Naive thymus-derived CD4-positive, alpha-beta T cell (primary cell): ENCODE results near the gene CRHR1. TPM values are rescaled to one million over a fixed set of nuclear protein-coding genes. Genes with fewer than 3 reads are reported as not detected.

Source experiments
- ATAC-seq: fragments of 150-1000 bp; cut with Tn5 transposase; 2 replicates; pipeline ENCODE4 v1.10.0; 2021; ENCODE audit warnings: mild to moderate bottlenecking, moderate library complexity
- CTCF ChIA-PET: fragments of 350-600 bp; sonication (Branson Sonifier 250); formaldehyde crosslinking; loops from one replicate; lab custom pipeline; 2021; ENCODE audit warnings: antibody characterized with exemption; lab: Charles Lee
- POLR2A ChIA-PET: fragments of 350-600 bp; sonication (Branson Sonifier 250); formaldehyde crosslinking; loops from one replicate; lab custom pipeline; 2021; ENCODE audit warnings: antibody characterized with exemption, inconsistent platforms; lab: Charles Lee
- DNase-seq, 9 donors: peaks; one replicate each; pipeline versions ENCODE4 v3.0.0 to v3.0.0-alpha.2; 2020 to 2022; ENCODE audit warnings: mixed read lengths in 1 of 9
- H3K27ac ChIP-seq: one replicate; pipeline ENCODE4 v1.7.0; 2013; ENCODE audit warnings: mild to moderate bottlenecking, low read depth, low read length, moderate library complexity
- H3K27me3 ChIP-seq, 2 donors: one replicate each; pipeline ENCODE4 v1.7.0; 2013; ENCODE audit warnings: low read length in 2 of 2, mild to moderate bottlenecking in 2 of 2, moderate library complexity in 2 of 2; ENCODE audit not compliant: control insufficient read depth in 2 of 2, insufficient read depth in 2 of 2
- H3K36me3 ChIP-seq, 3 experiments: 1 replicate in 2 of 3; 2 replicates in 1 of 3; pipeline ENCODE4 v1.7.0; 2013; ENCODE audit warnings: low read length in 3 of 3, mild to moderate bottlenecking in 3 of 3, moderate library complexity in 1 of 3; ENCODE audit not compliant: insufficient read depth in 3 of 3, control insufficient read depth in 2 of 3
- H3K4me1 ChIP-seq, 2 donors: one replicate each; pipeline ENCODE4 v1.7.0; 2013; ENCODE audit warnings: low read length in 2 of 2, mild to moderate bottlenecking in 2 of 2, moderate library complexity in 1 of 2; ENCODE audit not compliant: control insufficient read depth in 2 of 2, insufficient read depth in 2 of 2
- H3K4me3 ChIP-seq: 2 replicates; pipeline ENCODE4 v1.7.0; 2013; ENCODE audit warnings: mild to moderate bottlenecking, low read length
- H3K9me3 ChIP-seq, 3 experiments: 1 replicate in 2 of 3; 2 replicates in 1 of 3; pipeline ENCODE4 v1.7.0; 2013; ENCODE audit warnings: low read length in 3 of 3; ENCODE audit not compliant: control insufficient read depth in 2 of 3
- H3K27ac Mint-ChIP-seq, 9 donors: one replicate each; pipeline ENCODE4 v1.8.0; 2020 to 2022; ENCODE audit warnings: mixed read lengths in 9 of 9, mild to moderate bottlenecking in 8 of 9, moderate library complexity in 5 of 9, inconsistent platforms in 2 of 9
- H3K27me3 Mint-ChIP-seq, 5 donors: one replicate each; pipeline ENCODE4 v1.8.0; 2021 to 2022; ENCODE audit warnings: mixed read lengths in 5 of 5, mild to moderate bottlenecking in 1 of 5
- H3K36me3 Mint-ChIP-seq, 5 donors: one replicate each; pipeline ENCODE4 v1.8.0; 2020 to 2022; ENCODE audit warnings: mixed read lengths in 5 of 5, mild to moderate bottlenecking in 3 of 5, inconsistent platforms in 1 of 5
- H3K4me1 Mint-ChIP-seq, 7 donors: one replicate each; pipeline ENCODE4 v1.8.0; 2020 to 2022; ENCODE audit warnings: mixed read lengths in 7 of 7, mild to moderate bottlenecking in 3 of 7, inconsistent platforms in 1 of 7
- H3K4me3 Mint-ChIP-seq, 10 donors: one replicate each; pipeline ENCODE4 v1.8.0; 2020 to 2022; ENCODE audit warnings: mild to moderate bottlenecking in 10 of 10, mixed read lengths in 10 of 10, moderate library complexity in 6 of 10, inconsistent platforms in 2 of 10
- H3K9me3 Mint-ChIP-seq, 11 donors: one replicate each; pipeline ENCODE4 v1.8.0; 2020 to 2022; ENCODE audit warnings: mixed read lengths in 11 of 11, mild to moderate bottlenecking in 4 of 11, inconsistent platforms in 1 of 11, moderate library complexity in 1 of 11
- intact Hi-C, 2 donors: fragments of 100-400 bp; cut with micrococcal nuclease; formaldehyde crosslinking; loops; one replicate each; pipeline ENCODE4 v1.15.1; 2023
- polyA plus RNA-seq, 2 donors: library from polyadenylated mRNA; unstranded; fragments of 300-500 nt; fragmentation: Illumina TruSeq; gene quantifications; one replicate each; pipeline ENCODE4 v1.2.3, GENCODE V29; 2021
- total RNA-seq, 6 experiments: library from RNA in 5 of 6; stranded (reverse) in 5 of 6; gene quantifications; 1 replicate in 5 of 6; 2 replicates in 1 of 6; pipeline ENCODE4 v1.2.3 and lab custom pipeline; 2021 to 2026

CRHR1 gene
- total and polyA plus RNA-seq, 7 experiments from 2014 or later: not detected

GRCh38 chr17:45828171-45828570 lies 44.1 kb downstream of the CRHR1 start:
- peak overlapping the region in 1 of 9 donors; percentile 31 for H3K27ac Mint-ChIP-seq
- H3K9me3 Mint-ChIP-seq: no peaks in the 10 kb centered on the region

DNA sequence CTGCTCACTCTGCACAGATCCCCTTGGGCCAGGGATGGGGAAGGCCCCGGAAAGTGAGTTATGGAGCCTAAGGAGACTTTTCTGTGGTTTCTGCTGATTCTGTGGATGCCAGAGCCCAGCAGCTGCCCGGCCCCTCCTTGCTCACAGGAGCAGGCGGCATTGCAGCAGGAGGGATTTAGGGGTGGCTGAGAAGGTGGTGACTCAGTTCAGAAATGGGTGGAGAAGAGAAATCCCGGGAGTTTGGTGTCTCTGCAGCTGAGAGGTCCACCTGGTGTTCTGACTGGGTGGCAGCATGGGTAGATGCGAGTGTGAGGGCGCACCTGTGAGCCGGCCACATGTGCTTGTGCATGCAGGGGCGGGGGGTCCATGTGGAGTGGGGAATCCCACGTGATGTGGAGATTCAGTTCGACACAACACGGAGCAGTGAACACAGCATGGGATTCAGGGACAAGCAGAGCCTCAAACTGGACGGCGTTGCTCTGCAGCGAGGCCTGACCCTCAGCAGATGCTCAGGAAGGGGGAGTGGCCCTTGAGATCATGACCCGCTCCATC lies 44.5 kb downstream of the CRHR1 start:
- CTCF ChIA-PET: no interaction called here
- no peaks in the 10 kb centered on the region for H3K36me3 Mint-ChIP-seq

More at GRCh38 chr17:45828171-45828570, 44.1 kb downstream of the CRHR1 start:
- peaks cover 0 to 6% (median 0%) of the 10 kb centered on the region in 5 donors for H3K27me3 Mint-ChIP-seq
- no peak overlapping the region for H3K4me3 ChIP-seq
- no peaks in the 10 kb centered on the region for H3K9me3 ChIP-seq
- ChIA-PET CTCF (no interaction called here), POLR2A (no interaction called here)
- H3K4me1 Mint-ChIP-seq: peaks cover 0 to 15% (median 5%) of the 10 kb centered on the region in 7 donors
- H3K4me3 Mint-ChIP-seq: peak overlapping the region in 1 of 10 donors; percentile 6
- no peaks in the 10 kb centered on the region for H3K36me3 Mint-ChIP-seq
- ATAC-seq: no peak
- no peaks in the 10 kb centered on the region for H3K27me3 ChIP-seq
- intact Hi-C loops: no loop called here
- no peak overlapping the region for H3K27ac ChIP-seq
- H3K4me1 ChIP-seq: no peaks in the 10 kb centered on the region
- DNase-seq: no peak
- H3K36me3 ChIP-seq: no peaks in the 10 kb centered on the region

DNA sequence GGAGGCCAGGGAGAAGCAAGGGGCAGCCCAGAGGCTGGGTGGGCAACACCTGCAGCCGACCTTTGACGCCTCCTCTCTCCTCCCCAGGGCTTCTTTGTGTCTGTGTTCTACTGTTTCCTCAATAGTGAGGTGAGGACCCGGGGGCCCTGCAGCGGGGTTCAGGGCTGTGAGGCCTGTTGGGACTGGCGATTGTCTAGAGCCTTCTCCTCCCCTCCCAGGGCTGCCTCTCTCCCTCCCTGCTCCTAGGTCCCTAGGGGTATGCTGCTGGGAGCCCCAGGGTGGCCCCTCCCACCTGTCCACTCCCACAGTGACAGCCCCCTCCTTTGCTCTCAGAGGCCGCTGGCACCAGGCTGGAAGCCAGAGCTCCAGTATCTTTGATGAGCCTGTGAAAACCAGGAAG lies 49.8 kb downstream of the CRHR1 start:
- no peak overlapping the region for H3K27ac ChIP-seq
- ATAC-seq: no peak
- H3K4me1 Mint-ChIP-seq: peaks cover 0 to 5% (median 0%) of the 10 kb centered on the region in 7 donors
- H3K9me3 ChIP-seq: no peaks in the 10 kb centered on the region
- no peaks in the 10 kb centered on the region for H3K36me3 Mint-ChIP-seq
- no peak overlapping the region for H3K4me3 Mint-ChIP-seq
- no peaks in the 10 kb centered on the region for H3K4me1 ChIP-seq
- no peak overlapping the region for H3K27ac Mint-ChIP-seq
- ChIA-PET POLR2A (no interaction called here), CTCF (interaction anchor here (1.9 kb wide), 1 partner anchor 194 kb away, joined by 5 read pairs; no protein-coding TSS in a partner anchor)
- H3K36me3 ChIP-seq: no peaks in the 10 kb centered on the region
- H3K4me3 ChIP-seq: no peak overlapping the region
- no peaks in the 10 kb centered on the region for H3K9me3 Mint-ChIP-seq
- no peaks in the 10 kb centered on the region for H3K27me3 ChIP-seq
- intact Hi-C loops: no loop called here
- DNase-seq: no peak
- peaks cover 0 to 4% (median 0%) of the 10 kb centered on the region in 5 donors for H3K27me3 Mint-ChIP-seq

More for the DNA sequence above, 44.5 kb downstream of the CRHR1 start:
- Histone ChIP-seq H3K9me3 (no peaks in the 10 kb centered on the region), H3K27ac (no peak overlapping the region), H3K36me3 (no peaks in the 10 kb centered on the region), H3K4me3 (no peak overlapping the region), H3K4me1 (no peaks in the 10 kb centered on the region), H3K27me3 (no peaks in the 10 kb centered on the region)
- DNase-seq: no peak
- Mint-ChIP-seq H3K9me3 (no peaks in the 10 kb centered on the region), H3K27me3 (peaks cover 0 to 6% (median 0%) of the 10 kb centered on the region in 5 donors), H3K4me3 (peak overlapping the region in 1 of 10 donors; percentile 6), H3K4me1 (peaks cover 0 to 15% (median 5%) of the 10 kb centered on the region in 7 donors), H3K27ac (no peak overlapping the region)
- no peak for ATAC-seq
- POLR2A ChIA-PET: no interaction called here
- intact Hi-C loops: no loop called here

GRCh38 chr17:45834471-45835396 lies 50.6 kb downstream of the CRHR1 start:
- Histone ChIP-seq H3K4me1 (no peaks in the 10 kb centered on the region), H3K9me3 (no peaks in the 10 kb centered on the region), H3K4me3 (no peak overlapping the region), H3K27ac (no peak overlapping the region), H3K27me3 (no peaks in the 10 kb centered on the region), H3K36me3 (no peaks in the 10 kb centered on the region)
- CTCF ChIA-PET: interaction anchor here (1.9 kb wide), 1 partner anchor 195 kb away, joined by 5 read pairs; no protein-coding TSS in a partner anchor
- H3K9me3 Mint-ChIP-seq: no peaks in the 10 kb centered on the region
- POLR2A ChIA-PET: no interaction called here
- ATAC-seq (no peak), DNase-seq (no peak)
- H3K27ac Mint-ChIP-seq: no peak overlapping the region
- intact Hi-C loops: no loop called here
- H3K4me1 Mint-ChIP-seq: peaks cover 0 to 5% (median 0%) of the 10 kb centered on the region in 7 donors
- H3K27me3 Mint-ChIP-seq: peaks cover 0 to 4% (median 0%) of the 10 kb centered on the region in 5 donors
- no peaks in the 10 kb centered on the region for H3K36me3 Mint-ChIP-seq
- H3K4me3 Mint-ChIP-seq: no peak overlapping the region

GRCh38 chr17:45835481-45835880 lies 51.4 kb downstream of the CRHR1 start:
- intact Hi-C loops: no loop called here
- Mint-ChIP-seq H3K4me3 (no peak overlapping the region), H3K27me3 (peaks cover 0 to 4% (median 0%) of the 10 kb centered on the region in 5 donors), H3K9me3 (no peaks in the 10 kb centered on the region), H3K36me3 (no peaks in the 10 kb centered on the region), H3K4me1 (peaks cover 0 to 5% (median 0%) of the 10 kb centered on the region in 7 donors), H3K27ac (no peak overlapping the region)
- Histone ChIP-seq H3K27me3 (no peaks in the 10 kb centered on the region), H3K4me3 (no peak overlapping the region), H3K9me3 (no peaks in the 10 kb centered on the region), H3K27ac (no peak overlapping the region), H3K4me1 (no peaks in the 10 kb centered on the region), H3K36me3 (no peaks in the 10 kb centered on the region)
- POLR2A ChIA-PET: no interaction called here
- CTCF ChIA-PET: interaction anchor here (1.4 to 1.9 kb wide), 2 partner anchors 9 to 195 kb away, joined by 3 to 5 read pairs; no protein-coding TSS in a partner anchor
- DNase-seq: no peak
- ATAC-seq: no peak

- Histone ChIP-seq H3K36me3 (no peaks in the 10 kb centered on the region), H3K4me3 (no peak overlapping the region), H3K4me1 (no peaks in the 10 kb centered on the region), H3K9me3 (no peaks in the 10 kb centered on the region), H3K27me3 (no peaks in the 10 kb centered on the region), H3K27ac (no peak overlapping the region)
- ChIA-PET CTCF (interaction anchor here (1.0 to 1.9 kb wide), 3 partner anchors 10 to 196 kb away, joined by 3 to 5 read pairs (median 3); no protein-coding TSS in a partner anchor), POLR2A (no interaction called here)
- Mint-ChIP-seq H3K4me3 (no peak overlapping the region), H3K9me3 (no peaks in the 10 kb centered on the region), H3K36me3 (no peaks in the 10 kb centered on the region), H3K27me3 (peaks cover 0 to 6% (median 0%) of the 10 kb centered on the region in 5 donors), H3K27ac (no peak overlapping the region), H3K4me1 (peaks cover 0 to 6% (median 0%) of the 10 kb centered on the region in 7 donors)
- no peak for ATAC-seq
- DNase-seq: no peak
- intact Hi-C loops: no loop called here
Measured at GRCh38 chr17:45836047-45837044, 52.2 kb downstream of the CRHR1 start.
